LNCaP clone FGC (cell line): ENCODE measurements around the gene PPP1CB.

Source experiments
- DNase-seq: peaks from one replicate; pipeline ENCODE4 v3.0.0-alpha.2; 2011; ENCODE audit warnings: low read depth
- H3K4me3 ChIP-seq: 2 replicates; pipeline ENCODE4 v1.5.1; 2011; ENCODE audit warnings: mild to moderate bottlenecking, low read depth, low read length, control low read depth
- CTCF ChIP-seq: IDR thresholded peaks from 2 replicates; pipeline ENCODE4 v1.5.1; 2012; ENCODE audit warnings: mild to moderate bottlenecking; ENCODE audit not compliant: control insufficient read depth, insufficient read depth; ENCODE audit errors: extremely low read depth

The PPP1CB gene

GRCh38 chr2:28824207-28824606, 72.6 kb downstream of the PPP1CB start:
- no peak for TF ChIP-seq CTCF
- DNase-seq, result no peak
- no peak overlapping the region for H3K4me3 ChIP-seq

GRCh38 chr2:28824870-28825269, 73.2 kb downstream of the PPP1CB start:
- H3K4me3 ChIP-seq, result no peak overlapping the region
- DNase-seq, result no peak
- no peak for TF ChIP-seq CTCF

- no peak for DNase-seq
- TF ChIP-seq CTCF, result no peak
- no peak overlapping the region for H3K4me3 ChIP-seq
These were observed 76.8 kb downstream of the PPP1CB start for GRCh38 chr2:28828382-28828781.

- no peak overlapping the region for H3K4me3 ChIP-seq
- no peak for TF ChIP-seq CTCF
- DNase-seq, result no peak
These were observed 82.3 kb downstream of the PPP1CB start for GRCh38 chr2:28833740-28834470.

- no peak for DNase-seq
- no peak overlapping the region for H3K4me3 ChIP-seq
- no peak for TF ChIP-seq CTCF
These were observed 84.2 kb downstream of the PPP1CB start for GRCh38 chr2:28835781-28836180.

GRCh38 chr2:28838971-28839370, 87.3 kb downstream of the PPP1CB start:
- DNase-seq, result no peak
- no peak for TF ChIP-seq CTCF

GRCh38 chr2:28842042-28842441, 90.4 kb downstream of the PPP1CB start:
- H3K4me3 ChIP-seq, result no peak overlapping the region
- TF ChIP-seq CTCF, result no peak
- no peak for DNase-seq

More at GRCh38 chr2:28838971-28839370, 87.3 kb downstream of the PPP1CB start:
- H3K4me3 ChIP-seq, result no peak overlapping the region
